ENCODE results near the gene WDR88.
"Not testable (repeated sequence)": the region's sequence is repeated elsewhere in the genome, so short reads cannot be mapped to it uniquely, and the experiment has no call there.

Gene WDR88

DNA sequence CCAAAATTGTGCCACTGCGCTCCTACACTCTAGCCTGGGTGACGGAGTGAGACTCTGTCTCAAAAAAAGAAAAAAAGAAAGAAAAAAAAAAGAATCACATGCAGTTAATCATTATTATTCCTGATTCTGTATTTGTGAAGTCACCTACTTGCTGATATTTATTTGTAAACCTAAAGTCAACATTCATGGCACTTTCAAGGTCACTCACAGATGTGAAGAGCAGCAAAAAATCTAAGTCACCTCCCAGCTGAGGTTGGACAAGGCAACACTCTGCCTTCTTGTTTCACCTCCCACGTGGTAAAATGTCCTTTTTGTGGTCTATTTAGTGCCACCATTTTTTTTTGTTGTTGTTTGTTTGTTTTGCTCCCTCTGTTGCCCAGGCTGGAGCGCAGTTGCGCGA lies 26.5 kb downstream of the WDR88 start:
- H3K36me3 Mint-ChIP-seq (ENCODE audit: low read depth), result no peaks in the 10 kb centered on the region
- H3K4me3 Mint-ChIP-seq, result no peak overlapping the region
- peaks cover 3% of the 10 kb centered on the region for H3K9me3 Mint-ChIP-seq
- TF ChIP-seq, protein P1, sequence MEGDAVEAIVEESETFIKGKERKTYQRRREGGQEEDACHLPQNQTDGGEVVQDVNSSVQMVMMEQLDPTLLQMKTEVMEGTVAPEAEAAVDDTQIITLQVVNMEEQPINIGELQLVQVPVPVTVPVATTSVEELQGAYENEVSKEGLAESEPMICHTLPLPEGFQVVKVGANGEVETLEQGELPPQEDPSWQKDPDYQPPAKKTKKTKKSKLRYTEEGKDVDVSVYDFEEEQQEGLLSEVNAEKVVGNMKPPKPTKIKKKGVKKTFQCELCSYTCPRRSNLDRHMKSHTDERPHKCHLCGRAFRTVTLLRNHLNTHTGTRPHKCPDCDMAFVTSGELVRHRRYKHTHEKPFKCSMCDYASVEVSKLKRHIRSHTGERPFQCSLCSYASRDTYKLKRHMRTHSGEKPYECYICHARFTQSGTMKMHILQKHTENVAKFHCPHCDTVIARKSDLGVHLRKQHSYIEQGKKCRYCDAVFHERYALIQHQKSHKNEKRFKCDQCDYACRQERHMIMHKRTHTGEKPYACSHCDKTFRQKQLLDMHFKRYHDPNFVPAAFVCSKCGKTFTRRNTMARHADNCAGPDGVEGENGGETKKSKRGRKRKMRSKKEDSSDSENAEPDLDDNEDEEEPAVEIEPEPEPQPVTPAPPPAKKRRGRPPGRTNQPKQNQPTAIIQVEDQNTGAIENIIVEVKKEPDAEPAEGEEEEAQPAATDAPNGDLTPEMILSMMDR (IDR thresholded peaks at IDR 0.05; ENCODE audit: unreplicated experiment in 3 of 3), result no peak
- no peaks in the 10 kb centered on the region for H3K4me1 Mint-ChIP-seq
- no peaks in the 10 kb centered on the region for H3K27me3 Mint-ChIP-seq (ENCODE audit: low read depth)
- no peak overlapping the region for H3K27ac Mint-ChIP-seq

DNA sequence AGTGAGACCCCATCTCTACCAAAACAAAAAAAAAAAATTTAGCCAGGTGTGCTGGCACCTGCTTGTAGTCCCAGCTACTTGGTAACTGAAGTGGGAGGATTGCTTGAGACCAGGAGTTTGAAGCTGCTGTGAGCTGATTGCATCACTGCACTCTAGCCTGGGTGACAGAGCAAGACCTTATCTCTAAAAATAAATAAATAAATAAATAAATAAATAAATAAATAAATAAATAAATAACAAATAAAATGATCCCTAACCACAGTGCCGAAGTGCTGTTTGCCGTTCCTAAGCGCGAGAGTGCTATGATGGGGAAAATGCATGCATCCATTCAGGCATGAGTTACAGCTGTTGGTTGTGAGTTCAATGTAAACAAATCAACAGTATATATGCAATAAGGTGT lies 27.2 kb downstream of the WDR88 start:
- peaks cover 3% of the 10 kb centered on the region for H3K9me3 Mint-ChIP-seq
- H3K27me3 Mint-ChIP-seq (ENCODE audit: low read depth), result no peaks in the 10 kb centered on the region
- H3K27ac Mint-ChIP-seq, result no peak overlapping the region
- no peak overlapping the region for H3K4me3 Mint-ChIP-seq
- no peaks in the 10 kb centered on the region for H3K4me1 Mint-ChIP-seq
- TF ChIP-seq, protein P1 (IDR thresholded peaks at IDR 0.05; ENCODE audit: unreplicated experiment in 3 of 3), result no peak
- H3K36me3 Mint-ChIP-seq (ENCODE audit: low read depth), result no peaks in the 10 kb centered on the region

DNA sequence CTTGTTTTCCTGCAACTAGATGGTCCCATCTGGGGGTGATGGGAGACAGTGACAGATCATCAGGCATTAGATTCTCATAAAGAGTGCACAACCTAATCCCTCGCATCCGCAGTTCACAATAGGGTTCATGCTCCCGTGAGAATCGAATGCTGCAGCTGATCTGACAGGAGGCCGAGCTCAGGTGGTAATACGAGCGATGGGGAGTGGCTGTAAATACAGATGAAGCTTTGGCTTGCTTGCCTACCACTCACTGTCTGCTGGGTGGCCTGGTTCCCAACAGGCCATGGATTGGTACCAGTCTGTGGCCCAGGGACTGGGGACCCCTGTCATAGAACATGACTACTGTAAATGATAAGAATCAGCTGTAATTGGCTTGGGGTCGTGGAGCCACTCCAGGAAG lies 28.0 kb downstream of the WDR88 start:
- no peak overlapping the region for H3K4me3 Mint-ChIP-seq
- H3K27me3 Mint-ChIP-seq (ENCODE audit: low read depth), result no peaks in the 10 kb centered on the region
- H3K36me3 Mint-ChIP-seq (ENCODE audit: low read depth), result no peaks in the 10 kb centered on the region
- no peaks in the 10 kb centered on the region for H3K4me1 Mint-ChIP-seq
- TF ChIP-seq, protein P1 (IDR thresholded peaks at IDR 0.05; ENCODE audit: unreplicated experiment in 3 of 3), result no peak
- no peak overlapping the region for H3K27ac Mint-ChIP-seq
- H3K9me3 Mint-ChIP-seq, result peaks cover 3% of the 10 kb centered on the region

DNA sequence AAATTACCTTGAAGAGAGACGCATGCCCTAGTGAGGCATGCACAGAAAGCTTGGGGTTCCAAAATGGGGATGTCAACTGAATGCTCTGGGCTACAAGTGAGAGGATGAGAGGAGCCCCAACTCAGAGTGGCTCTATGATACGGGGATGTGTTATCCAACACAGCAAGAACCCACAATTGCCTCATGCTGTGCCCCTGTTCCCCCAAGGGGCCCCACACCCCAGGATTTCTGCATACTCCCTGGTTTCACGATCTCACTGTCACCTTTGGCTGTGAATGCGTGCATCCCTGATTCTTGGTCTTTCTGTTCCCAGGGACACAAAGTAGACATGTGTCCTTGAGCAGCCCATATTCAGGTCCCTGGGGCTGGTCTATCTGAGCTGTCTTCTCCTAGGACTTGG lies 29.3 kb downstream of the WDR88 start:
- Mint-ChIP-seq H3K4me3 (no peak overlapping the region), H3K27me3 (ENCODE audit: low read depth) (no peaks in the 10 kb centered on the region)

DNA sequence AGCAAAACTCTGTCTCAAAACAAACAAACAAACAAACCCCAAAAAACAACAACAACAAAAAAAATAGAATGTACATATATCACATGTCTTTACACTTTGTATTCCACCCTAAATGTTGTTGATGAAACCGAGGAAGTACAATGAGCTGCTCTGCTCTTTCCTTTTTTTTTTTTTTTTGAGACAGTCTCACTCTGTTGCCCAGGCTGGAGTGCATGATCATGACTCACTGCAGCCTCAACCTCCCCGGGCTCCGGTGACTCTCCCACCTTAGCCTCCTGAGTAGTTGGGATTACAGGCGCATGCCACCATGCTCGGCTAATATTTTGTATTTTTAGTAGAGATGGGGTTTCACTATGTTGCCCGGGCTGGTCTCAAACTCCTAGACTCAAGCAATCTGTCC lies 31.6 kb downstream of the WDR88 start:
- no peaks in the 10 kb centered on the region for H3K4me1 Mint-ChIP-seq
- H3K9me3 Mint-ChIP-seq, result peaks cover 8% of the 10 kb centered on the region
- no peak overlapping the region for H3K27ac Mint-ChIP-seq
- TF ChIP-seq, protein P1 (IDR thresholded peaks at IDR 0.05; ENCODE audit: unreplicated experiment in 3 of 3), result no peak
- H3K27me3 Mint-ChIP-seq (ENCODE audit: low read depth), result no peaks in the 10 kb centered on the region
- H3K4me3 Mint-ChIP-seq, result no peak overlapping the region
- peaks cover 5% of the 10 kb centered on the region for H3K36me3 Mint-ChIP-seq (ENCODE audit: low read depth)

More for the DNA sequence above, 29.3 kb downstream of the WDR88 start:
- Mint-ChIP-seq H3K27ac (no peak overlapping the region), H3K36me3 (ENCODE audit: low read depth) (no peaks in the 10 kb centered on the region), H3K4me1 (no peaks in the 10 kb centered on the region), H3K9me3 (peaks cover 3% of the 10 kb centered on the region)
- TF ChIP-seq, protein P1 (IDR thresholded peaks at IDR 0.05; ENCODE audit: unreplicated experiment in 3 of 3), result no peak

DNA sequence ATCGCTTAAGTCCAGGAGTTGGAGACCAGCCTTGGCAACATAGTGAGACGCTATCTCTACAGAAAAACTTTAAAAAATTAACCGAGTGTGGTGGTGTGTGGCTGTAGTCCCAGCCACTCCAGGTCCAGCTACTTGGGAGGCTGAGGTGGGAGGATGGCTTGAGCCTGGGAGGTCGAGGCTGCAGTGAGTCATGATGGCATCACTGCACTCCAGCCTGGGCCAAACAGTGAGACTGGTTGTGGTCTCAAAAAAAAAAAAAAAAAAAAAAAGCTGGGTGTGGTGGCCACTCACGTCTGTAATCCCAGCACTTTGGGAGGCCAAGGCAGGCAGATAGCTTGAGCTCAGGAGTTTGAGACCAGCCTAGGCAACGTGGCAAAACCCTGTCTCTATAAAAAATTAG lies 34.1 kb downstream of the WDR88 start:
- H3K9me3 Mint-ChIP-seq; H3K27me3 Mint-ChIP-seq (ENCODE audit: low read depth); H3K4me1 Mint-ChIP-seq; H3K4me3 Mint-ChIP-seq; H3K27ac Mint-ChIP-seq; H3K36me3 Mint-ChIP-seq (ENCODE audit: low read depth): not testable (repeated sequence)

All from nephron (organoid).